A549 (cell line): ENCODE results near the gene BFSP1. TPM values are rescaled to one million over a fixed set of nuclear protein-coding genes. Genes with fewer than 3 reads are reported as not detected.

Experiments
- ATAC-seq, 2 experiments: fragments of 200-7000 bp in 1 of 2; fragments of >200 bp in 1 of 2; cut with Nextera tagmentation in 1 of 2; cut with Tn5 transposase in 1 of 2; 3 replicates each; pipeline versions ENCODE4 v1.8.0 to v1.9.1; 2018 to 2020; ENCODE audit warnings: mild to moderate bottlenecking in 1 of 2, moderate library complexity in 1 of 2
- CTCF ChIA-PET: fragments of 300-600 bp; sonication (Branson Sonifier 250); formaldehyde crosslinking; extraction: SDS; loops from one replicate; lab custom pipeline; 2021; ENCODE audit warnings: antibody characterized with exemption, inconsistent platforms; lab: Yijun Ruan, JAX
- POLR2A ChIA-PET: fragments of 350-600 bp; formaldehyde crosslinking; extraction: SDS; loops from one replicate; lab custom pipeline; 2021; ENCODE audit warnings: antibody characterized with exemption, inconsistent platforms; lab: Yijun Ruan, JAX
- DNase-seq, 2 experiments: peaks; one replicate each; pipeline versions ENCODE4 v3.0.0 to v3.0.0-alpha.2; 2011 to 2016; ENCODE audit warnings: low read depth in 1 of 2, low spot score in 1 of 2
- FAIRE-seq: peaks from 2 replicates; lab custom pipeline; 2011; peaks lifted over from hg19 to GRCh38; lab: Jason Lieb, UNC
- H3K27ac ChIP-seq, 2 experiments: fragments of >200 bp; sonication (Bioruptor Twin); formaldehyde crosslinking; 3 replicates each; pipeline ENCODE4 v1.5.1; 2016 to 2017
- H3K4me1 ChIP-seq: fragments of >200 bp; sonication (Bioruptor Twin); formaldehyde crosslinking; 3 replicates; pipeline ENCODE4 v1.6.1; 2016
- H3K4me2 ChIP-seq: fragments of >200 bp; sonication (Bioruptor Twin); formaldehyde crosslinking; 3 replicates; pipeline ENCODE4 v1.6.1; 2016
- H3K4me3 ChIP-seq: fragments of >200 bp; sonication (Bioruptor Twin); formaldehyde crosslinking; 3 replicates; pipeline ENCODE4 v1.5.1; 2016
- H3K9me3 ChIP-seq: fragments of >200 bp; sonication (Bioruptor Twin); formaldehyde crosslinking; 3 replicates; pipeline ENCODE4 v1.6.1; 2016
- BHLHE40 ChIP-seq: IDR thresholded peaks from 2 replicates; pipeline ENCODE4 v1.6.1; 2012; ENCODE audit warnings: low read depth, low read length, inconsistent platforms
- CBX8 ChIP-seq: fragments of 200-600 bp; sonication (generic); IDR thresholded peaks from 2 replicates; pipeline ENCODE4 v1.6.1; 2016
- E2F6 ChIP-seq: IDR thresholded peaks from 2 replicates; pipeline ENCODE4 v1.6.1; 2012; ENCODE audit warnings: low read depth, borderline replicate concordance
- EHF ChIP-seq: fragments of 250-450 bp; sonication (Bioruptor Pico); IDR thresholded peaks from 2 replicates; pipeline ENCODE4 v1.5.0; 2020; ENCODE audit warnings: mild to moderate bottlenecking
- ELK1 ChIP-seq: fragments of 150-350 bp; IDR thresholded peaks from 2 replicates; pipeline ENCODE4 v1.6.1; 2014; ENCODE audit warnings: low read depth, mild to moderate bottlenecking, low read length
- ESRRA ChIP-seq: fragments of 150-350 bp; IDR thresholded peaks from 2 replicates; pipeline ENCODE4 v1.6.1; 2014; ENCODE audit warnings: mild to moderate bottlenecking, low read length, borderline replicate concordance
- FOSL2 ChIP-seq, 2 experiments: fragments of 450-650 bp in 1 of 2; fragments of >200 bp in 1 of 2; sonication (Bioruptor Twin) in 1 of 2; formaldehyde crosslinking; IDR thresholded peaks; 2 replicates each; pipeline versions ENCODE4 v1.5.0 to v1.6.1; 2016 to 2020; ENCODE audit warnings: mild to moderate bottlenecking in 1 of 2, moderate library complexity in 1 of 2
- GATA3 ChIP-seq: IDR thresholded peaks from 2 replicates; pipeline ENCODE4 v1.6.1; 2012; ENCODE audit warnings: borderline replicate concordance
- KDM1A ChIP-seq: fragments of 200-600 bp; sonication (generic); IDR thresholded peaks from 2 replicates; pipeline ENCODE4 v1.6.1; 2016; ENCODE audit warnings: low read depth, mild to moderate bottlenecking
- MAFK ChIP-seq: fragments of 450-650 bp; IDR thresholded peaks from 2 replicates; pipeline ENCODE4 v1.6.1; 2014; ENCODE audit not compliant: partially characterized antibody
- MAX ChIP-seq: IDR thresholded peaks from 2 replicates; pipeline ENCODE4 v1.6.1; 2012
- NR3C1 ChIP-seq: fragments of >200 bp; sonication (Bioruptor Twin); formaldehyde crosslinking; IDR thresholded peaks from 3 replicates; pipeline ENCODE4 v1.6.1; 2017
- PHF8 ChIP-seq: fragments of 200-600 bp; sonication (generic); IDR thresholded peaks from 2 replicates; pipeline ENCODE4 v1.6.1; 2016; ENCODE audit warnings: low read depth, mild to moderate bottlenecking, antibody characterized with exemption, moderate library complexity, borderline replicate concordance
- RAD21 ChIP-seq, 2 experiments: fragments of >200 bp in 1 of 2; sonication (Bioruptor Twin) in 1 of 2; formaldehyde crosslinking in 1 of 2; IDR thresholded peaks in 1 of 2; conservative IDR thresholded peaks in 1 of 2; 2 replicates in 1 of 2; 3 replicates in 1 of 2; pipeline ENCODE4 v1.6.1; 2012 to 2018; ENCODE audit warnings: inconsistent platforms in 1 of 2
- REST ChIP-seq: fragments of 200-600 bp; sonication (generic); IDR thresholded peaks from 2 replicates; pipeline ENCODE4 v1.6.1; 2016; ENCODE audit warnings: antibody characterized with exemption, mild to moderate bottlenecking, moderate library complexity
- SMC3 ChIP-seq: fragments of >200 bp; sonication (Bioruptor Twin); formaldehyde crosslinking; IDR thresholded peaks from 3 replicates; pipeline ENCODE4 v1.6.1; 2018; ENCODE audit warnings: inconsistent platforms
- TFCP2L1 ChIP-seq: fragments of 250-450 bp; sonication (Bioruptor Pico); IDR thresholded peaks from 2 replicates; pipeline ENCODE4 v1.5.0; 2021; ENCODE audit warnings: mild to moderate bottlenecking
- WGBS: methylation state at CpG from one replicate; pipeline ENCODE4 v1.1.6; 2017; ENCODE audit errors: missing lambda C conversion rate; 5-methylcytosine and 5-hydroxymethylcytosine counted together
- polyA plus RNA-seq, 4 experiments: library from polyadenylated mRNA; depleted of rRNA in 3 of 4; stranded (reverse); fragments of >200 nt; fragmentation: RNase III in 1 of 4; extraction: RNeasy Plus Mini Kit Qiagen cat#74134 plus additional on column Dnase treatment in 1 of 4; gene quantifications; 2 replicates in 3 of 4; 3 replicates in 1 of 4; pipeline ENCODE4 v1.2.3, GENCODE V29; 2011 to 2017

The BFSP1 gene
- polyA plus RNA-seq, 2 of the 4 experiments (the other 2 are of a cell fraction) = 7.2 to 8.3 TPM

- Histone ChIP-seq H3K9me3 (no peaks in the 10 kb centered on the region), H3K27ac (peak overlapping the region; percentile 30 to 55), H3K4me3 (no peak overlapping the region), H3K4me2 (peak overlapping the region; percentile 69), H3K4me1 (peaks cover 42% of the 10 kb centered on the region)
- peak; percentile 32; the same call in 1 of the 2 replicates for TF ChIP-seq FOSL2 (IDR thresholded peaks at IDR 0.05)
- peak; percentile 81 for TF ChIP-seq FOSL2 (CRISPR knock-in tag; IDR thresholded peaks at IDR 0.05)
- peak; percentile 20 for TF ChIP-seq MAFK
- TF ChIP-seq RAD21 (conservative IDR thresholded peaks at IDR 0.05 in 1 of 2, IDR thresholded peaks at IDR 0.05 in 1 of 2) = peak in 1 of 2 experiments; percentile 17; a peak in 1 of 5 replicates
- TF ChIP-seq MAX = no peak
- FAIRE-seq (peak; percentile 49), ATAC-seq (0 out of 6 replicates have a peak, but pooled peaks of 1 of the 2 experiments have one; percentile 36), DNase-seq (peak; percentile 69 to 71)
- 26% methylated on average over 7 of the region's 7 CpGs for WGBS
- ChIA-PET CTCF (interaction anchor here (0.6 to 21.9 kb wide), 9 partner anchors 8 to 112 kb away, joined by 3 to 501 read pairs (median 9); partner anchors contain the start of gene DSTN), POLR2A (interaction anchor here (3.0 kb wide), 1 partner anchor 31 kb away, joined by 13 read pairs; the partner anchor contains the start of gene DSTN)
These were observed 7.5 kb upstream of the BFSP1 start for GRCh38 chr20:17538517-17539170.

GRCh38 chr20:17537959-17538358 lies 6.8 kb upstream of the BFSP1 start:
- 75% methylated on average over 3 of the region's 3 CpGs for WGBS
- CTCF ChIA-PET = interaction anchor here (1.4 to 21.9 kb wide), 8 partner anchors 8 to 456 kb away, joined by 5 to 501 read pairs (median 20); no protein-coding TSS in a partner anchor
- Histone ChIP-seq H3K4me1 (peaks cover 48% of the 10 kb centered on the region), H3K4me2 (peak overlapping the region; percentile 69), H3K27ac (peak overlapping the region in 1 of 2 experiments; percentile 80; a peak in 4 of 6 replicates), H3K9me3 (no peaks in the 10 kb centered on the region), H3K4me3 (no peak overlapping the region)
- no peak for TF ChIP-seq BHLHE40
- no peak for TF ChIP-seq SMC3
- TF ChIP-seq TFCP2L1 (CRISPR knock-in tag) = no peak
- no peak for TF ChIP-seq ELK1
- no peak for TF ChIP-seq KDM1A
- no peak for TF ChIP-seq REST
- TF ChIP-seq E2F6 = no peak
- no peak for TF ChIP-seq PHF8
- TF ChIP-seq ESRRA = no peak
- TF ChIP-seq CBX8 = no peak
- no peak for TF ChIP-seq NR3C1
- no peak for TF ChIP-seq GATA3
- no peak for TF ChIP-seq MAFK
- no peak for TF ChIP-seq EHF (CRISPR knock-in tag)
- FAIRE-seq (no peak), ATAC-seq (no peak), DNase-seq (no peak)
- POLR2A ChIA-PET = no interaction called here
